Fibroblast of lung (primary cell): ENCODE measurements around the gene PRX.
"Not testable (repeated sequence)": the region's sequence is repeated elsewhere in the genome, so short reads cannot be mapped to it uniquely, and the experiment has no call there.

Experiments used
- EZH2 ChIP-seq: IDR thresholded peaks from 2 replicates; pipeline ENCODE4 v1.5.1; 2012; ENCODE audit warnings: low read length, control low read depth, mild to moderate bottlenecking; ENCODE audit errors: missing control alignments
- TF ChIP-seq, protein P1 (sequence below), 2 donors: IDR thresholded peaks in 1 of 2; conservative IDR thresholded peaks in 1 of 2; 1 replicate in 1 of 2; 2 replicates in 1 of 2; pipeline ENCODE4 v1.5.1; 2011 to 2012; ENCODE audit warnings: low read length in 2 of 2, control low read depth in 1 of 2, inconsistent platforms in 1 of 2, low read depth in 1 of 2, mild to moderate bottlenecking in 1 of 2

DNA sequence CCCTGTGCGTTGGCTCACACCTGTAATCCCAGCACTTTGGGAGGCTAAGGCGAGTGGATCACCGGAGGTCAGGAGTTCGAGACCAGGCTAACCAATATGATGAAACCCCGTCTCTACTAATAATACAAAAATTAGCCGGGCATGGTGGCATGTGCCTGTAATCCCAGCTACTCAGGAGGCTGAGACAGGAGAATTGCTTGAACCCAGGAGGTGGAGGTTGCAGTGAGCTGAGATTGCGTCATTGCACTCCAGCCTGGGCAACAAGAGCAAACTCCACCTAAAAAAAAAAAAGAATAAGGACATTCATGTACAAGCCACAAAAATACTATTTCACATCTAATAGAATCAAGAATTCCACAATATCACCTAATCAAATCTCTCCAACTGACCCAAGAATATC lies 15.0 kb upstream of the PRX start:
- TF ChIP-seq EZH2 = not testable (repeated sequence)
- TF ChIP-seq, protein P1, sequence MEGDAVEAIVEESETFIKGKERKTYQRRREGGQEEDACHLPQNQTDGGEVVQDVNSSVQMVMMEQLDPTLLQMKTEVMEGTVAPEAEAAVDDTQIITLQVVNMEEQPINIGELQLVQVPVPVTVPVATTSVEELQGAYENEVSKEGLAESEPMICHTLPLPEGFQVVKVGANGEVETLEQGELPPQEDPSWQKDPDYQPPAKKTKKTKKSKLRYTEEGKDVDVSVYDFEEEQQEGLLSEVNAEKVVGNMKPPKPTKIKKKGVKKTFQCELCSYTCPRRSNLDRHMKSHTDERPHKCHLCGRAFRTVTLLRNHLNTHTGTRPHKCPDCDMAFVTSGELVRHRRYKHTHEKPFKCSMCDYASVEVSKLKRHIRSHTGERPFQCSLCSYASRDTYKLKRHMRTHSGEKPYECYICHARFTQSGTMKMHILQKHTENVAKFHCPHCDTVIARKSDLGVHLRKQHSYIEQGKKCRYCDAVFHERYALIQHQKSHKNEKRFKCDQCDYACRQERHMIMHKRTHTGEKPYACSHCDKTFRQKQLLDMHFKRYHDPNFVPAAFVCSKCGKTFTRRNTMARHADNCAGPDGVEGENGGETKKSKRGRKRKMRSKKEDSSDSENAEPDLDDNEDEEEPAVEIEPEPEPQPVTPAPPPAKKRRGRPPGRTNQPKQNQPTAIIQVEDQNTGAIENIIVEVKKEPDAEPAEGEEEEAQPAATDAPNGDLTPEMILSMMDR (conservative IDR thresholded peaks at IDR 0.05 in 1 of 2, IDR thresholded peaks at IDR 0.05 in 1 of 2; ENCODE audit: low read depth in 1 of 2, low read length in 2 of 2) = not testable (repeated sequence)
